ENCODE data around the gene NTHL1. TPM values are rescaled to one million over a fixed set of nuclear protein-coding genes. Genes with fewer than 3 reads are reported as not detected.
A peak's percentile ranks its signal among the peaks of the same experiment; 100 is the strongest.

The NTHL1 gene
- total and polyA plus RNA-seq, 10 of the 15 experiments (the other 5 are each of a cell fraction or from before 2014, with no cell fraction given), result 0.85 to 54.7 (median 39.0) TPM

- no peak for TF ChIP-seq E2F8 (IDR thresholded peaks at IDR 0.05; ENCODE audit: low read depth, partially characterized antibody)
- peak; percentile 37; the same call in 1 of the 2 replicates for TF ChIP-seq RFX5 (IDR thresholded peaks at IDR 0.05; ENCODE audit: low read depth, low read length)
- peak; percentile 78 for TF ChIP-seq RELA (IDR thresholded peaks at IDR 0.05; ENCODE audit: borderline replicate concordance, partially characterized antibody)
- 0 out of 2 replicates have a peak, but pooled peaks have one; percentile 54 for TF ChIP-seq ZNF207 (IDR thresholded peaks at IDR 0.05; ENCODE audit: borderline replicate concordance)
- peak; percentile 84 for TF ChIP-seq POLR2A (IDR thresholded peaks at IDR 0.05; ENCODE audit: low read depth, low read length)
- TF ChIP-seq RCOR1 (conservative IDR thresholded peaks at IDR 0.05; ENCODE audit: low read depth, low read length), result no peak
- TF ChIP-seq LARP7 (IDR thresholded peaks at IDR 0.05), result peak; percentile 56; the same call in 1 of the 2 replicates
- no peak for TF ChIP-seq HDGF (IDR thresholded peaks at IDR 0.05)
- peak; percentile 73 for TF ChIP-seq GATAD2B (conservative IDR thresholded peaks at IDR 0.05; ENCODE audit: low read depth)
- peak; percentile 18; the same call in 1 of the 2 replicates for TF ChIP-seq POLR2AphosphoS5 (IDR thresholded peaks at IDR 0.05; ENCODE audit: low read length)
- no peak for TF ChIP-seq NR2C1 (IDR thresholded peaks at IDR 0.05)
- no peak for TF ChIP-seq USF1 (IDR thresholded peaks at IDR 0.05; ENCODE audit: borderline replicate concordance, extremely low read length, insufficient read depth, low read depth, low read length)
- no peak for TF ChIP-seq RELB (IDR thresholded peaks at IDR 0.05; ENCODE audit: low read depth)
- no peak for TF ChIP-seq E4F1 (IDR thresholded peaks at IDR 0.05; ENCODE audit: borderline replicate concordance, partially characterized antibody)
- no peak for TF ChIP-seq SRF (IDR thresholded peaks at IDR 0.05; ENCODE audit: low read depth in 2 of 2, low read length in 2 of 2)
- TF ChIP-seq HSF1 (IDR thresholded peaks at IDR 0.05; ENCODE audit: low read depth, low read length), result no peak
- no peak for TF ChIP-seq PML (IDR thresholded peaks at IDR 0.05; ENCODE audit: low read length)
- TF ChIP-seq NKRF (conservative IDR thresholded peaks at IDR 0.05), result peak; percentile 13; the same call in 1 of the 2 replicates
Observed at GRCh38 chr16:1991948-1992703, 55.5 kb downstream of the NTHL1 start (continued).
